ENCODE data around the gene USP3. TPM values are rescaled to one million over a fixed set of nuclear protein-coding genes. Genes with fewer than 3 reads are reported as not detected.

USP3 gene
- total RNA-seq, 1 donor from 2014 or later: 49.2 TPM

- Mint-ChIP-seq H3K27me3 (peaks cover 3% of the 10 kb centered on the region), H3K27ac (peak overlapping the region; percentile 70), H3K9me3 (no peaks in the 10 kb centered on the region), H3K4me3 (no peak overlapping the region), H3K4me1 (peaks cover 31% of the 10 kb centered on the region), H3K36me3 (ENCODE audit: low read depth) (no peaks in the 10 kb centered on the region)
- DNase-seq: no peak
- intact Hi-C loops (cut with micrococcal nuclease): loop anchor here (5.0 kb wide), 3 partner anchors 83 to 598 kb away; no protein-coding TSS in a partner anchor
These were observed 35.2 kb upstream of the USP3 start for GRCh38 chr15:63469190-63469589.

- H3K36me3 Mint-ChIP-seq (ENCODE audit: low read depth): no peaks in the 10 kb centered on the region
- H3K27me3 Mint-ChIP-seq: peaks cover 3% of the 10 kb centered on the region
- H3K4me1 Mint-ChIP-seq: peaks cover 39% of the 10 kb centered on the region
- no peak for DNase-seq
- no peak overlapping the region for H3K27ac Mint-ChIP-seq
- H3K4me3 Mint-ChIP-seq: no peak overlapping the region
- H3K9me3 Mint-ChIP-seq: no peaks in the 10 kb centered on the region
- intact Hi-C loops (cut with micrococcal nuclease): loop anchor here (5.0 to 10.0 kb wide), 4 partner anchors 82 to 597 kb away; no protein-coding TSS in a partner anchor
These were observed 34.4 kb upstream of the USP3 start for GRCh38 chr15:63469984-63470383.

GRCh38 chr15:63473007-63473748 lies 31.2 kb upstream of the USP3 start:
- H3K27ac Mint-ChIP-seq: peak overlapping the region; percentile 95
- no peaks in the 10 kb centered on the region for H3K27me3 Mint-ChIP-seq
- no peak for DNase-seq
- peaks cover 37% of the 10 kb centered on the region for H3K4me1 Mint-ChIP-seq
- no peak overlapping the region for H3K4me3 Mint-ChIP-seq
- H3K9me3 Mint-ChIP-seq: no peaks in the 10 kb centered on the region
- H3K36me3 Mint-ChIP-seq (ENCODE audit: low read depth): no peaks in the 10 kb centered on the region
- intact Hi-C loops (cut with micrococcal nuclease): loop anchor here (10.0 kb wide), 1 partner anchor 278 kb away; no protein-coding TSS in a partner anchor

- no peak for DNase-seq
- H3K27me3 Mint-ChIP-seq: no peaks in the 10 kb centered on the region
- peaks cover 41% of the 10 kb centered on the region for H3K4me1 Mint-ChIP-seq
- no peaks in the 10 kb centered on the region for H3K36me3 Mint-ChIP-seq (ENCODE audit: low read depth)
- H3K9me3 Mint-ChIP-seq: no peaks in the 10 kb centered on the region
- intact Hi-C loops (cut with micrococcal nuclease): loop anchor here (10.0 kb wide), 1 partner anchor 279 kb away; no protein-coding TSS in a partner anchor
- H3K4me3 Mint-ChIP-seq: no peak overlapping the region
- H3K27ac Mint-ChIP-seq: peak overlapping the region; percentile 95
These were observed 30.7 kb upstream of the USP3 start for GRCh38 chr15:63473749-63473998.

- Mint-ChIP-seq H3K4me1 (peaks cover 41% of the 10 kb centered on the region), H3K4me3 (peak overlapping the region; percentile 11), H3K27me3 (no peaks in the 10 kb centered on the region)
These were observed 30.2 kb upstream of the USP3 start for GRCh38 chr15:63473999-63474809.

GRCh38 chr15:63474810-63475316 lies 29.5 kb upstream of the USP3 start:
- intact Hi-C loops (cut with micrococcal nuclease): loop anchor here (2.0 to 10.0 kb wide), 2 partner anchors 126 to 280 kb away; no protein-coding TSS in a partner anchor
- H3K27ac Mint-ChIP-seq: peak overlapping the region; percentile 95
- H3K4me3 Mint-ChIP-seq: no peak overlapping the region
- no peak for DNase-seq
- no peaks in the 10 kb centered on the region for H3K27me3 Mint-ChIP-seq
- no peaks in the 10 kb centered on the region for H3K9me3 Mint-ChIP-seq
- peaks cover 44% of the 10 kb centered on the region for H3K4me1 Mint-ChIP-seq
- H3K36me3 Mint-ChIP-seq (ENCODE audit: low read depth): no peaks in the 10 kb centered on the region

More at GRCh38 chr15:63473999-63474809, 30.2 kb upstream of the USP3 start:
- intact Hi-C loops (cut with micrococcal nuclease): loop anchor here (2.0 to 10.0 kb wide), 2 partner anchors 127 to 279 kb away; no protein-coding TSS in a partner anchor
- peak; percentile 85 for DNase-seq
- Mint-ChIP-seq H3K27ac (peak overlapping the region; percentile 95), H3K9me3 (no peaks in the 10 kb centered on the region), H3K36me3 (ENCODE audit: low read depth) (no peaks in the 10 kb centered on the region)

GRCh38 chr15:63475707-63476106 lies 28.7 kb upstream of the USP3 start:
- DNase-seq: no peak
- Mint-ChIP-seq H3K9me3 (no peaks in the 10 kb centered on the region), H3K4me3 (no peak overlapping the region), H3K36me3 (ENCODE audit: low read depth) (no peaks in the 10 kb centered on the region), H3K27ac (no peak overlapping the region), H3K4me1 (peaks cover 51% of the 10 kb centered on the region), H3K27me3 (no peaks in the 10 kb centered on the region)
- intact Hi-C loops (cut with micrococcal nuclease): loop anchor here (2.0 to 10.0 kb wide), 2 partner anchors 125 to 281 kb away; no protein-coding TSS in a partner anchor

- Mint-ChIP-seq H3K4me3 (no peak overlapping the region), H3K27ac (peak overlapping the region; percentile 51), H3K9me3 (no peaks in the 10 kb centered on the region), H3K36me3 (ENCODE audit: low read depth) (no peaks in the 10 kb centered on the region), H3K4me1 (peaks cover 56% of the 10 kb centered on the region), H3K27me3 (no peaks in the 10 kb centered on the region)
- intact Hi-C loops (cut with micrococcal nuclease): loop anchor here (10.0 kb wide), 1 partner anchor 281 kb away; no protein-coding TSS in a partner anchor
- DNase-seq: no peak
These were observed 28.2 kb upstream of the USP3 start for GRCh38 chr15:63476229-63476632.

GRCh38 chr15:63478243-63478642 lies 26.1 kb upstream of the USP3 start:
- Mint-ChIP-seq H3K27me3 (no peaks in the 10 kb centered on the region), H3K36me3 (ENCODE audit: low read depth) (no peaks in the 10 kb centered on the region), H3K4me3 (no peak overlapping the region), H3K4me1 (peaks cover 62% of the 10 kb centered on the region), H3K9me3 (no peaks in the 10 kb centered on the region), H3K27ac (peak overlapping the region; percentile 77)
- intact Hi-C loops (cut with micrococcal nuclease): loop anchor here (10.0 kb wide), 1 partner anchor 283 kb away; no protein-coding TSS in a partner anchor
- no peak for DNase-seq

- no peak for DNase-seq
- Mint-ChIP-seq H3K9me3 (no peaks in the 10 kb centered on the region), H3K4me3 (peak overlapping the region; percentile 71), H3K36me3 (ENCODE audit: low read depth) (no peaks in the 10 kb centered on the region), H3K27ac (peak overlapping the region; percentile 97), H3K27me3 (no peaks in the 10 kb centered on the region), H3K4me1 (peaks cover 61% of the 10 kb centered on the region)
- intact Hi-C loops (cut with micrococcal nuclease): loop anchor here (5.0 kb wide), 1 partner anchor 192 kb away; no protein-coding TSS in a partner anchor
These were observed 24.0 kb upstream of the USP3 start for GRCh38 chr15:63480441-63480821.

GRCh38 chr15:63481105-63481810 lies 23.1 kb upstream of the USP3 start:
- H3K27me3 Mint-ChIP-seq: no peaks in the 10 kb centered on the region
- H3K4me1 Mint-ChIP-seq: peaks cover 61% of the 10 kb centered on the region
- no peak for DNase-seq
- peak overlapping the region; percentile 26 for H3K4me3 Mint-ChIP-seq
- H3K36me3 Mint-ChIP-seq (ENCODE audit: low read depth): no peaks in the 10 kb centered on the region
- intact Hi-C loops (cut with micrococcal nuclease): loop anchor here (5.0 kb wide), 1 partner anchor 191 kb away; no protein-coding TSS in a partner anchor
- peak overlapping the region; percentile 97 for H3K27ac Mint-ChIP-seq
- no peaks in the 10 kb centered on the region for H3K9me3 Mint-ChIP-seq

- Mint-ChIP-seq H3K4me3 (no peak overlapping the region), H3K36me3 (ENCODE audit: low read depth) (no peaks in the 10 kb centered on the region), H3K9me3 (no peaks in the 10 kb centered on the region), H3K27me3 (no peaks in the 10 kb centered on the region), H3K4me1 (peaks cover 70% of the 10 kb centered on the region), H3K27ac (peak overlapping the region; percentile 60)
- DNase-seq: no peak
- intact Hi-C loops (cut with micrococcal nuclease): loop anchor here (5.0 kb wide), 1 partner anchor 189 kb away; no protein-coding TSS in a partner anchor
These were observed 21.5 kb upstream of the USP3 start for GRCh38 chr15:63482874-63483323.

Measured in activated CD4-positive, alpha-beta T cell treated with anti-CD3 and anti-CD28 coated beads, Interleukin-2, amount 10 ng/mL, durations not matched to agents 24 days and 14 days (primary cell).